ENCODE data around the gene GRK2. TPM values are rescaled to one million over a fixed set of nuclear protein-coding genes. Genes with fewer than 3 reads are reported as not detected.

GRK2 gene
- total and polyA plus RNA-seq, 2 of the 8 experiments (the other 6 are each of a cell fraction or from before 2014, with no cell fraction given): 47.3 to 49.7 TPM

GRCh38 chr11:67309661-67310061 is 43.4 kb downstream of the GRK2 start (continued):
- TF ChIP-seq GABPA (IDR thresholded peaks at IDR 0.05; ENCODE audit: borderline replicate concordance, insufficient read depth, low read length) (no peak), NANOG (IDR thresholded peaks at IDR 0.05; ENCODE audit: insufficient read depth, low read depth, low read length, poor library complexity, severe bottlenecking) (no peak)

All from H1 (cell line).